Aorta (tissue), 5 donors: ENCODE measurements around the gene DCBLD1. TPM values are rescaled to one million over a fixed set of nuclear protein-coding genes. Genes with fewer than 3 reads are reported as not detected.
"Not testable (repeated sequence)": the region's sequence is repeated elsewhere in the genome, so short reads cannot be mapped to it uniquely, and the experiment has no call there.

ENCODE experiments used
- ATAC-seq: fragments of 200-7000 bp; cut with Tn5 transposase; one replicate; pipeline ENCODE4 v1.9.1; 2022; ENCODE audit warnings: moderate library complexity; ENCODE audit not compliant: low FRiP score
- DNase-seq, 2 donors: peaks; one replicate each; pipeline ENCODE4 v3.0.0-alpha.2; 2020
- H3K27ac ChIP-seq, 2 donors: one replicate each; pipeline ENCODE4 v1.5.1; 2013; ENCODE audit warnings: low read length in 2 of 2, mild to moderate bottlenecking in 2 of 2, moderate library complexity in 2 of 2, control low read depth in 1 of 2, inconsistent platforms in 1 of 2, low read depth in 1 of 2
- H3K27me3 ChIP-seq, 2 donors: one replicate each; pipeline ENCODE4 v1.6.1; 2013; ENCODE audit warnings: control low read depth in 1 of 2, low read length in 1 of 2, mild to moderate bottlenecking in 1 of 2, moderate library complexity in 1 of 2; ENCODE audit not compliant: insufficient read depth in 2 of 2, control insufficient read depth in 1 of 2
- H3K36me3 ChIP-seq, 2 donors: one replicate each; pipeline ENCODE4 v1.6.1; 2013; ENCODE audit warnings: control low read depth in 1 of 2, low read length in 1 of 2, mild to moderate bottlenecking in 1 of 2; ENCODE audit not compliant: insufficient read depth in 2 of 2, control insufficient read depth in 1 of 2
- H3K4me1 ChIP-seq, 2 donors: one replicate each; pipeline ENCODE4 v1.6.1; 2013; ENCODE audit warnings: low read length in 2 of 2, control low read depth in 1 of 2, mild to moderate bottlenecking in 1 of 2, moderate library complexity in 1 of 2; ENCODE audit not compliant: insufficient read depth in 2 of 2, control insufficient read depth in 1 of 2
- H3K4me3 ChIP-seq, 2 donors: one replicate each; pipeline ENCODE4 v1.5.1; 2013; ENCODE audit warnings: low read length in 2 of 2, control low read depth in 1 of 2, mild to moderate bottlenecking in 1 of 2
- H3K9me3 ChIP-seq: one replicate; pipeline ENCODE4 v1.6.1; 2013; ENCODE audit warnings: mild to moderate bottlenecking, low read length; ENCODE audit not compliant: control insufficient read depth
- WGBS, 2 donors: extraction: QIAGEN DNeasy Blood & Tissue Kit; methylation state at CpG; one replicate each; pipeline ENCODE4 v1.1.7; 2013; 5-methylcytosine and 5-hydroxymethylcytosine counted together
- intact Hi-C, 2 donors: fragments of 100-400 bp; cut with DNase I; formaldehyde crosslinking; loops; one replicate each; pipeline versions ENCODE4 v1.14.2 to v1.15.0; 2022
- polyA plus RNA-seq, 2 donors: library from polyadenylated mRNA; stranded (reverse); fragments of 200-250 nt; gene quantifications; one replicate each; pipeline ENCODE4 v1.2.3, GENCODE V29; 2013
- total RNA-seq, 2 donors: library from RNA; stranded (reverse); fragmentation: NEBNext Ultra II Directional; extraction: Animal tissue kit (Norgen Biotek cat#: 25700); gene quantifications; one replicate each; pipeline ENCODE4 v1.2.1, GENCODE V29; 2021
- donor health status: healthy with polysubstance abuse.
- donor health status: Bipolar disorder and iron deficiency.
- donor health status: DM: no; HTN: no; CAD: no.
- donor health status: DM: no; HTN: no; CAD: no.
- donor health status: DM: yes; HTN: yes; CAD: no.

The DCBLD1 gene
- total and polyA plus RNA-seq, 4 donors, result 2.4 to 16.8 (median 12.4) TPM

GRCh38 chr6:117467876-117468275 lies 14.6 kb upstream of the DCBLD1 start:
- Histone ChIP-seq H3K9me3 (no peaks in the 10 kb centered on the region), H3K4me3 (no peak overlapping the region)
- whole genome bisulfite sequencing, 2 donors, result 83 to 85% methylated on average over 4 of the region's 4 CpGs

GRCh38 chr6:117468527-117468926 lies 13.9 kb upstream of the DCBLD1 start:
- H3K27me3 ChIP-seq, H3K9me3 ChIP-seq, H3K4me3 ChIP-seq, H3K4me1 ChIP-seq, ATAC-seq, intact Hi-C loops, H3K36me3 ChIP-seq, H3K27ac ChIP-seq, DNase-seq: not testable (repeated sequence)
- 86 to 90% methylated on average over 4 of the region's 4 CpGs for WGBS, 2 donors

More at GRCh38 chr6:117467876-117468275, 14.6 kb upstream of the DCBLD1 start:
- H3K4me1 ChIP-seq, result no peaks in the 10 kb centered on the region
- no peaks in the 10 kb centered on the region for H3K27me3 ChIP-seq
- no peaks in the 10 kb centered on the region for H3K36me3 ChIP-seq
- DNase-seq (no peak), ATAC-seq (no peak)
- no peak overlapping the region for H3K27ac ChIP-seq
- intact Hi-C loops, result no loop called here

- Histone ChIP-seq H3K27ac (no peak overlapping the region), H3K4me3 (no peak overlapping the region), H3K9me3 (no peaks in the 10 kb centered on the region), H3K27me3 (no peaks in the 10 kb centered on the region), H3K36me3 (no peaks in the 10 kb centered on the region), H3K4me1 (no peaks in the 10 kb centered on the region)
- ATAC-seq, result no peak
- WGBS, 2 donors, result 72 to 79% methylated on average over 4 of the region's 4 CpGs
- DNase-seq, result no peak
- intact Hi-C loops, result no loop called here
These were observed 13.1 kb upstream of the DCBLD1 start for GRCh38 chr6:117469356-117469755.

GRCh38 chr6:117469791-117470190 lies 12.7 kb upstream of the DCBLD1 start:
- no peaks in the 10 kb centered on the region for H3K4me1 ChIP-seq
- DNase-seq (no peak), ATAC-seq (no peak)
- H3K27ac ChIP-seq, result no peak overlapping the region
- no peaks in the 10 kb centered on the region for H3K9me3 ChIP-seq
- WGBS, 2 donors, result 90 to 92% methylated on average over 3 of the region's 3 CpGs
- no peaks in the 10 kb centered on the region for H3K36me3 ChIP-seq
- no peak overlapping the region for H3K4me3 ChIP-seq
- H3K27me3 ChIP-seq, result no peaks in the 10 kb centered on the region
- intact Hi-C loops, result no loop called here

GRCh38 chr6:117472667-117473066 lies 9.8 kb upstream of the DCBLD1 start:
- Histone ChIP-seq H3K9me3 (no peaks in the 10 kb centered on the region), H3K4me1 (no peaks in the 10 kb centered on the region), H3K27me3 (no peaks in the 10 kb centered on the region), H3K36me3 (no peaks in the 10 kb centered on the region), H3K4me3 (no peak overlapping the region), H3K27ac (no peak overlapping the region)
- WGBS, 2 donors, result 89 to 95% methylated on average over 3 of the region's 3 CpGs
- intact Hi-C loops, result no loop called here
- no peak for DNase-seq
- ATAC-seq, result no peak

- intact Hi-C loops, result no loop called here
- Histone ChIP-seq H3K36me3 (no peaks in the 10 kb centered on the region), H3K9me3 (no peaks in the 10 kb centered on the region), H3K27me3 (no peaks in the 10 kb centered on the region), H3K4me1 (no peaks in the 10 kb centered on the region), H3K27ac (no peak overlapping the region), H3K4me3 (no peak overlapping the region)
- DNase-seq (no peak), ATAC-seq (no peak)
- 76 to 88% methylated on average over 1 of the region's 1 CpG for WGBS, 2 donors
These were observed 9.1 kb upstream of the DCBLD1 start for GRCh38 chr6:117473401-117473800.

- ATAC-seq, result no peak
- WGBS, 2 donors, result 76 to 80% methylated on average over 4 of the region's 4 CpGs
- no peak for DNase-seq
- H3K27me3 ChIP-seq, result no peaks in the 10 kb centered on the region
- no peaks in the 10 kb centered on the region for H3K9me3 ChIP-seq
- H3K27ac ChIP-seq, result no peak overlapping the region
- H3K4me3 ChIP-seq, result no peak overlapping the region
- H3K36me3 ChIP-seq, result no peaks in the 10 kb centered on the region
- H3K4me1 ChIP-seq, result no peaks in the 10 kb centered on the region
- intact Hi-C loops, result no loop called here
These were observed 4.3 kb upstream of the DCBLD1 start for GRCh38 chr6:117477988-117478852.

- H3K9me3 ChIP-seq, result no peaks in the 10 kb centered on the region
- H3K36me3 ChIP-seq, result no peaks in the 10 kb centered on the region
- intact Hi-C loops, result no loop called here
- no peak for DNase-seq
- no peak overlapping the region for H3K27ac ChIP-seq
- H3K4me1 ChIP-seq, result no peaks in the 10 kb centered on the region
- no peak for ATAC-seq
- H3K4me3 ChIP-seq, result no peak overlapping the region
- 94 to 96% methylated on average over 6 of the region's 6 CpGs for WGBS, 2 donors
- no peaks in the 10 kb centered on the region for H3K27me3 ChIP-seq
These were observed 3.6 kb upstream of the DCBLD1 start for GRCh38 chr6:117478853-117479231.

- intact Hi-C loops, result loop anchor here in 1 of 2 donors (5.0 kb wide), 1 partner anchor 1417 kb away; no protein-coding TSS in a partner anchor
- Histone ChIP-seq H3K9me3 (no peaks in the 10 kb centered on the region), H3K36me3 (no peaks in the 10 kb centered on the region), H3K4me3 (no peak overlapping the region), H3K27me3 (no peaks in the 10 kb centered on the region), H3K27ac (no peak overlapping the region), H3K4me1 (no peaks in the 10 kb centered on the region)
- no peak for ATAC-seq
- 37 to 51% methylated on average over 3 of the region's 3 CpGs for WGBS, 2 donors
- DNase-seq, result no peak
These were observed 1.8 kb upstream of the DCBLD1 start for GRCh38 chr6:117480651-117481050.
